OCI-LY1 (cell line): Measurements from ENCODE around the gene FSTL5.

ENCODE experiments used
- CTCF ChIP-seq: fragments of 200-600 bp; sonication (generic), shearing (Covaris generic); IDR thresholded peaks from 2 replicates; pipeline ENCODE4 v1.5.1; 2017; ENCODE audit warnings: mild to moderate bottlenecking, antibody characterized with exemption, low read length, moderate library complexity, mixed read lengths
- EZH2 ChIP-seq: fragments of 200-600 bp; sonication (generic), shearing (Covaris generic); IDR thresholded peaks from 2 replicates; pipeline ENCODE4 v1.8.0; 2017; ENCODE audit warnings: borderline replicate concordance, mixed run types, mild to moderate bottlenecking, antibody characterized with exemption, low read length, moderate library complexity, mixed read lengths

- TF ChIP-seq CTCF (no peak), EZH2 (no peak)
Observed at GRCh38 chr4:161883157-161883556, 280.6 kb downstream of the FSTL5 start.
